B cell (primary cell): ENCODE measurements around the gene ADGRB2.

ENCODE experiments used
- EZH2 ChIP-seq: IDR thresholded peaks from 2 replicates; pipeline ENCODE4 v1.6.1; 2012; ENCODE audit warnings: borderline replicate concordance, low read depth, mild to moderate bottlenecking, moderate library complexity, low read length; ENCODE audit not compliant: insufficient read depth, poor library complexity, severe bottlenecking
- TF ChIP-seq, protein P1 (sequence below): fragments of 200-600 bp; IDR thresholded peaks from one replicate; pipeline ENCODE4 v1.8.0; 2022; ENCODE audit warnings: antibody characterized with exemption, mild to moderate bottlenecking

DNA sequence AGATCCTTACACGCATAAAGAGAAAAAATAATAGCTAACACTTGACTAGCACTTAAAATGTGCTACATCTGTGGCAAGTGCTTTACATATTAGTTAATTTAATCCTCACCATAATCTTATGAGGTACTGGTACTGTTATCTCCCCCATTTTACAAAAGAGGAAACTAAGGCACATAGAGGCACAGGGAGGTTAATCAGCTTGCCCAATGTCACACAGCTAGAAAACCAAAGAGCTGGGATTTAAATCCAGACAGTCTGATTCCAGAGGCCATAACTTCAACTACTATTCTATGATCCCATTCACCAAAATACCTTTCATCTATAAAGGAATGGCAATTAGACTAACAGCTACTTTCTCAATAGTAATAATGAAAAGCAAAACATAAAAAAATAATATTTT is 40.0 kb upstream of the ADGRB2 start:
- TF ChIP-seq EZH2: no peak
- TF ChIP-seq, protein P1, sequence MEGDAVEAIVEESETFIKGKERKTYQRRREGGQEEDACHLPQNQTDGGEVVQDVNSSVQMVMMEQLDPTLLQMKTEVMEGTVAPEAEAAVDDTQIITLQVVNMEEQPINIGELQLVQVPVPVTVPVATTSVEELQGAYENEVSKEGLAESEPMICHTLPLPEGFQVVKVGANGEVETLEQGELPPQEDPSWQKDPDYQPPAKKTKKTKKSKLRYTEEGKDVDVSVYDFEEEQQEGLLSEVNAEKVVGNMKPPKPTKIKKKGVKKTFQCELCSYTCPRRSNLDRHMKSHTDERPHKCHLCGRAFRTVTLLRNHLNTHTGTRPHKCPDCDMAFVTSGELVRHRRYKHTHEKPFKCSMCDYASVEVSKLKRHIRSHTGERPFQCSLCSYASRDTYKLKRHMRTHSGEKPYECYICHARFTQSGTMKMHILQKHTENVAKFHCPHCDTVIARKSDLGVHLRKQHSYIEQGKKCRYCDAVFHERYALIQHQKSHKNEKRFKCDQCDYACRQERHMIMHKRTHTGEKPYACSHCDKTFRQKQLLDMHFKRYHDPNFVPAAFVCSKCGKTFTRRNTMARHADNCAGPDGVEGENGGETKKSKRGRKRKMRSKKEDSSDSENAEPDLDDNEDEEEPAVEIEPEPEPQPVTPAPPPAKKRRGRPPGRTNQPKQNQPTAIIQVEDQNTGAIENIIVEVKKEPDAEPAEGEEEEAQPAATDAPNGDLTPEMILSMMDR: no peak
